Measurements from ENCODE around the gene CAP2. TPM values are rescaled to one million over a fixed set of nuclear protein-coding genes. Genes with fewer than 3 reads are reported as not detected.
"Not testable (repeated sequence)": the region's sequence is repeated elsewhere in the genome, so short reads cannot be mapped to it uniquely, and the experiment has no call there.

Gene CAP2
- total RNA-seq, 2 donors from 2014 or later: 2.7 to 10.4 TPM

DNA sequence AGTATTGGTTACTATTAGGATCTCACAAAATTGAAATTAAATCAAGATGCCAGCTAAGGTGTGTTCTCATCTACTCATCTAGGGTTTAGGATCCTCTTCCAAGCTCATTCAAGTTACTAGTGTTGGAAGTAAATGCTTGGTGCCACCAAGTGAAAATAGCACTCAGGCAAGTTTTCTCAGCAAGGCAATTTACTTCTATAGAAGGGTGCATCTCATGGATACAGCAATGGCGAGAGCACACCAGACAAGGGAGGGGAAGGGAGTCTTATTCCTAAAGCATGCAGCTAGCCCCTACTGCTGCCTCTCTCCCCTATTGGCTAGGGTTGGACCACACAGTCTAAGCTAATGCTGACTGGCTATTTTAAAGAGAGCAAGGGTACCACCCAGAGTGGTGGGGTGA is 183.7 kb downstream of the CAP2 start:
- Histone ChIP-seq H3K4me1 (no peaks in the 10 kb centered on the region), H3K27ac (no peak overlapping the region), H3K4me3 (no peak overlapping the region), H3K9ac (ENCODE audit: low read depth in 2 of 2, low read length in 2 of 2) (no peak overlapping the region), H3K9me3 (no peaks in the 10 kb centered on the region), H3K27me3 (no peaks in the 10 kb centered on the region), H3K36me3 (no peaks in the 10 kb centered on the region)
- TF ChIP-seq, protein P1, sequence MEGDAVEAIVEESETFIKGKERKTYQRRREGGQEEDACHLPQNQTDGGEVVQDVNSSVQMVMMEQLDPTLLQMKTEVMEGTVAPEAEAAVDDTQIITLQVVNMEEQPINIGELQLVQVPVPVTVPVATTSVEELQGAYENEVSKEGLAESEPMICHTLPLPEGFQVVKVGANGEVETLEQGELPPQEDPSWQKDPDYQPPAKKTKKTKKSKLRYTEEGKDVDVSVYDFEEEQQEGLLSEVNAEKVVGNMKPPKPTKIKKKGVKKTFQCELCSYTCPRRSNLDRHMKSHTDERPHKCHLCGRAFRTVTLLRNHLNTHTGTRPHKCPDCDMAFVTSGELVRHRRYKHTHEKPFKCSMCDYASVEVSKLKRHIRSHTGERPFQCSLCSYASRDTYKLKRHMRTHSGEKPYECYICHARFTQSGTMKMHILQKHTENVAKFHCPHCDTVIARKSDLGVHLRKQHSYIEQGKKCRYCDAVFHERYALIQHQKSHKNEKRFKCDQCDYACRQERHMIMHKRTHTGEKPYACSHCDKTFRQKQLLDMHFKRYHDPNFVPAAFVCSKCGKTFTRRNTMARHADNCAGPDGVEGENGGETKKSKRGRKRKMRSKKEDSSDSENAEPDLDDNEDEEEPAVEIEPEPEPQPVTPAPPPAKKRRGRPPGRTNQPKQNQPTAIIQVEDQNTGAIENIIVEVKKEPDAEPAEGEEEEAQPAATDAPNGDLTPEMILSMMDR (IDR thresholded peaks at IDR 0.05): no peak
- intact Hi-C loops (cut with DNase I): loop anchor here (10.0 kb wide), 1 partner anchor 72 kb away; no protein-coding TSS in a partner anchor
- no peak for DNase-seq

DNA sequence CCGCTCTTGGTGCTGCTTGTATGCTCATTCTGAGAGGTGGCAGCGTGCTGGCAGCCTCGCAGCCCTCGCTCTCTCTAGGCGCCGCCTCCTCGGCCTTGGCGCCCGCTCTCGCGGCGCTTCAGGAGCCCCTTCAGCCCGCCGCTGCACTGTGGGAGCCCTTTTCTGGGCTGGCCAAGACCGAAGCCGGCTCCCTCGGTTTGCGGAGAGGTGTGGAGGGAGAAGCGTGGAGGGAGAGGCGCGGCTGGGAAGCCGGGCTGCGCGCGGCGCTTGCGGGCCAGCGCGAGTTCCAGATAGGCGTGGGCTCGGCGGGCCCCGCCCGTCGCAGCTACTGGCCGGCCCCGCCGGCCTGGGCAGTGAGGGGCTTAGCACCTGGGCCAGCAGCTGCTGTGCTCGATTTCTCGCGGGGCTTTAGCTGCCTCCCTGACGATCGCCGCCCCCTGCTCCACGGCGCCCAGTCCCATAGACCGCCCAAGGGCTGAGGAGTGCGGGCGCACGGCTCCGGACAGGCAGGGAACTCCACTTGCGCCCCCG is 187.2 kb downstream of the CAP2 start:
- intact Hi-C loops (cut with DNase I): loop anchor here (5.0 to 10.0 kb wide), 3 partner anchors 116 to 298 kb away; partner anchors contain the start of gene RBM24
- peaks cover 4% of the 10 kb centered on the region for H3K4me1 ChIP-seq
- no peaks in the 10 kb centered on the region for H3K36me3 ChIP-seq
- peak overlapping the region; percentile 42 for H3K4me3 ChIP-seq
- no peak for DNase-seq
- H3K9ac ChIP-seq (ENCODE audit: low read depth in 2 of 2, low read length in 2 of 2): peak overlapping the region in 1 of 2 donors; percentile 46
- no peaks in the 10 kb centered on the region for H3K9me3 ChIP-seq
- no peak overlapping the region for H3K27ac ChIP-seq
- TF ChIP-seq, protein P1 (IDR thresholded peaks at IDR 0.05): no peak
- no peaks in the 10 kb centered on the region for H3K27me3 ChIP-seq

DNA sequence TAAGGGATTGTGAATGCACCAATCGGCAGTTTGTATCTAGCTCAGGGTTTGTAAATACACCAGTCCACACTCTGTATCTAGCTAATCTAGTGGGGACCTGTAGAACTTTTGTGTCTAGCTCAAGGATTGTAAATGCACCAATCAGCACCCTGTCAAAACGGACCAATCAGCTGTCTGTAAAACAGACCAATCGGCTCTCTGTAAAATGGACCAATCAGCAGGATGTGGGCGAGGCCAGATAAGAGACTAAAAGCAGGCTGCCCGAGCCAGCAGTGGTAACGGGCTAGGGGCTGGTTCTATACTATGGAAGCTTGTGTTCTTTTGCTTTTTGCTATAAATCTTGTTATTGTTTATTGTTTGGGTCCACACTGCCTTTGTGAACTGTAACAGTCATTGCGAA is 187.9 kb downstream of the CAP2 start:
- H3K9me3 ChIP-seq; H3K4me3 ChIP-seq; H3K9ac ChIP-seq (ENCODE audit: low read depth in 2 of 2, low read length in 2 of 2); H3K4me1 ChIP-seq; DNase-seq; H3K27me3 ChIP-seq; H3K27ac ChIP-seq; H3K36me3 ChIP-seq: not testable (repeated sequence)
- intact Hi-C loops (cut with DNase I): loop anchor here (5.0 to 10.0 kb wide), 3 partner anchors 116 to 299 kb away; partner anchors contain the start of gene RBM24

DNA sequence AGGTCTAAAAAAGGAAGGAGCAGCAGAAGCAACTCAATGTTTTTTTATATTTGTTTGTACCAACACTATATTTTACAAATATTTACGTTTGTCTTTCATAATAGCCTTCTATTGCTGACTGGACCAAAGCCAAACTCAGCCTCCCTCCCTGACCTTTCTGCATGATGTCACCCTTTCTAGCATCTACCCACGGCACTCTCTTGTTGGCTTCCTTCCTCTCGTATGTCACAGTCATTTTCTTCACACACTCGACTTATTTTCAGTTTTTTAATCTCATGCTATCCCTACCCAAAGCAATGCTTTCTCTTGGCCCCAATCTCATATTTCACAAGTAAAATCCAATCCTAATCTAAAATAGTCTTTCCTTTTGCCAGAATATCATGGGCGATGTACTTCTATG is 190.4 kb downstream of the CAP2 start:
- no peak overlapping the region for H3K4me3 ChIP-seq

DNA sequence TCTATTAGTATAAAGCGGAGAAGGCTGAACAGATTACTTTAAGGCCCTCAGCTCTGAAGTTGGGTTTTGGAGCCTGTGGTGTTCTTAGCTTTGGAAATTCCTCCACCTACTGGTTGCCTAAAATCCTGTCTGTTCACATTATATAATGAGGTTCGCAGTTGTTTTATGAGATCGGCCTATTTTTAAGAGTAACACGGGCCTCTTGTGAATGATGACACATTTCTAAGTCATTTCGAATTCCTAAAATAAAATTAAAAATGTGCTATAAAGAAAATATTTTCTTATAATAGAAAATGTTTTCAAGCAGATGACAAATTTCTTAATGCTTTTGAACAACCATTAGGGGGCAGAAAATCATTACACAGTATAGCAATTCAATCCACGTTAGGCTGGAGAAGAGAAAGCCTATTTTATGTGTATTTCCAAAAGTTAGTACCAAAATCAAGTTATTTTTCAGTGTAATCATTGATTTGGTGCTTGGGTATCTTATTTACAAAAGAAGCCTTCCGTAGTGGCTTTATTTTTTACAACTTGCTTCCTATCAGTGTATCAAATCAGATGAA is 190.9 kb downstream of the CAP2 start:
- no peak for DNase-seq
- peak overlapping the region in 1 of 2 donors; percentile 2 for H3K9ac ChIP-seq (ENCODE audit: low read depth in 2 of 2, low read length in 2 of 2)
- no peaks in the 10 kb centered on the region for H3K36me3 ChIP-seq
- no peaks in the 10 kb centered on the region for H3K27me3 ChIP-seq
- intact Hi-C loops (cut with DNase I): loop anchor here (5.0 to 10.0 kb wide), 3 partner anchors 120 to 302 kb away; partner anchors contain the start of gene RBM24
- H3K4me1 ChIP-seq: peaks cover 4% of the 10 kb centered on the region
- no peaks in the 10 kb centered on the region for H3K9me3 ChIP-seq
- no peak overlapping the region for H3K4me3 ChIP-seq
- no peak overlapping the region for H3K27ac ChIP-seq
- TF ChIP-seq, protein P1 (IDR thresholded peaks at IDR 0.05): peak; percentile 72

More for the DNA sequence above, 190.4 kb downstream of the CAP2 start:
- no peak for DNase-seq
- Histone ChIP-seq H3K9me3 (no peaks in the 10 kb centered on the region), H3K27me3 (no peaks in the 10 kb centered on the region), H3K9ac (ENCODE audit: low read depth in 2 of 2, low read length in 2 of 2) (no peak overlapping the region), H3K4me1 (peaks cover 4% of the 10 kb centered on the region), H3K27ac (no peak overlapping the region), H3K36me3 (no peaks in the 10 kb centered on the region)
- intact Hi-C loops (cut with DNase I): loop anchor here (2.0 to 10.0 kb wide), 4 partner anchors 119 to 427 kb away; partner anchors contain the start of gene RBM24
- TF ChIP-seq, protein P1 (IDR thresholded peaks at IDR 0.05): no peak
